ENCODE measurements around the gene RALGPS1.
A peak's percentile ranks its signal among the peaks of the same experiment; 100 is the strongest.

The RALGPS1 gene

DNA sequence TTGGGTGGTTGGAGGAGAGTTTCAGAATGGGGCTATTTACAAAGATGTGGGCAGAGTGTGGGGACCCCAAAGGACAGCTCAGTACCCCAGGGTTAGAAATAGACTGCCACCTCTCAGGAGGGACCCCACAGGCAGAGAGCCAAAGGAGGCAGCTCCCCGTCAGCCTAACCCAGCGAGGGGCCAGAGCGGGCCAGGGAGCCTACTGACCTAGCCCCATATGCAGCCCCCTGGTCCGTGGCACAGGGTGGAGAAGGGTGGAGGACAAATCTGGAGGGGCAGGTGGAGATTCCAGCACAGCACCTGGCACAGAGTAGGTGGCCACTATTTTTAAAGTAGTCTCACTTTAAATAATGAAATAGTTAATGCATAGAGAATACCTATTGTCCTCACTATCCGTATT, 275.0 kb downstream of the RALGPS1 start:
- no peak for DNase-seq (ENCODE audit: low read depth)

- no peak for DNase-seq (ENCODE audit: low read depth)
Measured at GRCh38 chr9:127192744-127193143, 278.2 kb downstream of the RALGPS1 start.

DNA sequence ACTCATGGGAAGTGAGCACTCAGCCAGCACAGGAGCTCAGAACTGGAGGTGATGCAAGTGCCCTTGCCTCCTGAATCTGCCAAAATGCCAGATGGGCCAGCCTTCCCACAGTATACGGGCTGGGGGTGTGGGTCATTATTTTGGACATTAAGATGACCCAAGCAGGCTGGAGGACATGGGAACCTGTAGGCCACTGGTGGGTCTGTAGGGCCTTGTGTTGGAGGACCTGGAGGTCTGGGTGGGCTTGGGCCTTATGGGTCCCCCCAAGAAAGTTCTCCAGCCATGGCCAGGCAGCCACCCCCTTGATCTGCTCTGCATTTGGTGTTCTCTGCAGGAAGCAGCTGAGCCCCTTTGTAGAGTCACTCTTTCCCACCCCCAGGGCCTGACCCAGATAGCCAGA, 278.9 kb downstream of the RALGPS1 start:
- DNase-seq (ENCODE audit: low read depth) = no peak

DNA sequence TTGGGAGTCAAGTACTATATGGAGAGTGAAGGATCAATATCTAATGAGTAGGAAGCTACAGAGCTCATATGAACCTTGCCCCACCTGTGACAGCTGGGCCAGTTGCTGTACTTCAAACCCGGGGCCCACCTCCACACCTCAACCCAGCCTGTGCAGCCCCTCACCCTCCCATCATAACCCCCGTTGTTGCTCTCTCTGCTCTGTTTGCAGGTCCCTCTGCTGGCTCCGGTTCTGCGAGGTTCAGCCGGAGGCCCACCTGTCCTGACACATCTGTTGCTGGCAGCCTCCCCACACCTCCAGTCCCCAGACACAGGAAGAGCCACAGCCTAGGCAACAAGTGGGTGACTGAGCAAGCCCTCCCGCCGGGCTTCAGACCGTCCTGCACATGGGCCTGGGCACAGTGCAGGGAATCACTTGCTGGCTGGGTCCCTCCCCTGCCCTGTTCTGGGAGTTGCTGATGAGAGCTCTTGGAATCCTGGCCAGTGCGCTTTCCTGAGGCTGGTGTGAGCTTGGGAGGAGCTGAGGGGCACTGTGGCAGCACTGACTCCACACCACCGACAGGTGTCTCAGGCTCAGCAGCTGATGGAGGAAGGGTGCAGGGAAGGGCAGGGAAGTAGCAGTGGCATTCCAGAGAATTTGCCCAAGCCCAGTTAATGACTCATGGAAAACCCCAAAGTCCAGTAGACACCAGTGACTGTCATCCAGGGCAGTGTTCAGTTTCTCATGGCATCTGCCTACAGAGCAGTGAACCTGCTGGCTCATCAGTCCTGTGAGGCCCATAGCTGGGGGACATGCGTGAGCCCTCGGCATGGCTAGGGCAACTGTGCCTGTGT, 280.5 kb downstream of the RALGPS1 start:
- DNase-seq (ENCODE audit: low read depth) = no peak

DNA sequence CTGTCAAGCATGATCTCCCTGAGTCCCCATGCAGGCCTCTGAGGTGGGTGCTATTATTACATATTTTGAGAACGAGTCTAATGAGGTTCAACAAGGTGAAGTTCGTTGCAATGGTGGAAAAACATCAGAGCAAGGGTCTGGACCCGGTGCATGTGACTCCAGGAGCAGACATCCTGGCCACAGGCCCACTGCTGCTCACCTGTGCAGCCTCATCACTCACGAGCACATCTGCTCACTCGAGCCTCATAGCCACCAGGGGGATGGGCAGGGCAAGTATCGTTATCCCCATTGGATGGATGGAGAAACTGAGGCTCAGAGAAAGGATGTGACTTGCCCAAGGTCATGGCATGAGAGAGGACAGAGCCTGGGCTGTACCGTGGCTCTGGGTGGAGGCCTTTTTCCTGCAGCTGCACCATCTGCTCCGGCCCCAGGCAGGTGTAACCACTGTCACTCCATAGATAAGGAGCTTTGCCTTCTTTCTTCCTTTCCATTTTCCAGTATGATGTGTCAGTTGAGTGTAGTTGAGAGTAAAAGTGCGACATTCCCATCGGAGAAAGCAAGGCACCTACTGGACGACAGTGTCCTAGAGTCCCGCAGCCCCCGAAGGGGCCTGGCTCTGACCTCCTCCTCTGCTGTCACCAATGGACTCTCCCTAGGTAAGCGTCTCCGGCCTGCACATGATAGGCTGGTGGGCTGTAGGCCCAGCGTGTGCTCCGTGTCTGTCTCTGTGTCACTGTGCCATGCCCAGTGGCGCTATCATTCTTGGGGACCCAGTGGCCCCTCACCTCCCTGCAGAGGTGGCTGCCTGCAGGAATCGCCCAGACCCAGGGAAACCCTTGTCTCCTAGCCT, 281.6 kb downstream of the RALGPS1 start:
- no peak for DNase-seq (ENCODE audit: low read depth)

DNA sequence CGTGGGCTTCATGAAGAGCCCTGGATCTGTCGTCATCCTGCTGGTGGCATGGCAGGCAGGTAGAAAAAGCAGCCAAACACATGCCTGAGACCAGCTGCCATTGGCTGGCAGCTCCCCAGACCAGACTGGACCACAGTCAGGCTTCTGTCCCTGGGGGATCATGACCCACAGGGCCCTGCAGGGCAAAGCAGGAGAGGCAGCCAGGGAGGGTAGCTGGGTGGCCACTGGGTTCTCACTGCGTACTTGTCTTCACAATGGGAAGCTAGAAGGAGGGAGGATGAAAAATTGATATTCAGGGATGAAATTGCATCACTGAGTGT, 282.2 kb downstream of the RALGPS1 start:
- DNase-seq (ENCODE audit: low read depth) = no peak

- no peak for DNase-seq (ENCODE audit: low read depth)
Measured at GRCh38 chr9:127197186-127197860, 282.7 kb downstream of the RALGPS1 start.

GRCh38 chr9:127197861-127198430, 283.4 kb downstream of the RALGPS1 start:
- DNase-seq (ENCODE audit: low read depth) = no peak

DNA sequence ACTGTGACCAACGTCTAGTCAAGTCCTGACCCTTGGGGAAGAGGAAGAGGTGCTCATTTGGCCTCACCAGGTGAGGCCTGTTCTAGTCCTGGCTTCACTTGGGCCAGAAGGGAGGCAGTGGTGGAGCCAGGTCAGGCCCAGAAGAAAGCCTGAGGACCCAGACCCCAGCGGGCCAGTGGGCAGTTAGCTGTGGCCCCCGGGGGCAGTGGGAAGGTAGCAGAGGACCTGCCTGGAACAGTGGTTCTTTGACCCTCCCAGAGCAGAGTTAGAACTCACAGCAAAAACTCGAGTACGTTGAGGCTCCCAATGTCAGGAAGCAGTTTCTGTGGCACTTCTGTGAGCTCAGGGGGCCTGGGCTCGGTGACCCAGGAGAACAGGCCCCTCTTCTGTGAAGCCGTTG, 284.0 kb downstream of the RALGPS1 start:
- DNase-seq (ENCODE audit: low read depth) = no peak

DNA sequence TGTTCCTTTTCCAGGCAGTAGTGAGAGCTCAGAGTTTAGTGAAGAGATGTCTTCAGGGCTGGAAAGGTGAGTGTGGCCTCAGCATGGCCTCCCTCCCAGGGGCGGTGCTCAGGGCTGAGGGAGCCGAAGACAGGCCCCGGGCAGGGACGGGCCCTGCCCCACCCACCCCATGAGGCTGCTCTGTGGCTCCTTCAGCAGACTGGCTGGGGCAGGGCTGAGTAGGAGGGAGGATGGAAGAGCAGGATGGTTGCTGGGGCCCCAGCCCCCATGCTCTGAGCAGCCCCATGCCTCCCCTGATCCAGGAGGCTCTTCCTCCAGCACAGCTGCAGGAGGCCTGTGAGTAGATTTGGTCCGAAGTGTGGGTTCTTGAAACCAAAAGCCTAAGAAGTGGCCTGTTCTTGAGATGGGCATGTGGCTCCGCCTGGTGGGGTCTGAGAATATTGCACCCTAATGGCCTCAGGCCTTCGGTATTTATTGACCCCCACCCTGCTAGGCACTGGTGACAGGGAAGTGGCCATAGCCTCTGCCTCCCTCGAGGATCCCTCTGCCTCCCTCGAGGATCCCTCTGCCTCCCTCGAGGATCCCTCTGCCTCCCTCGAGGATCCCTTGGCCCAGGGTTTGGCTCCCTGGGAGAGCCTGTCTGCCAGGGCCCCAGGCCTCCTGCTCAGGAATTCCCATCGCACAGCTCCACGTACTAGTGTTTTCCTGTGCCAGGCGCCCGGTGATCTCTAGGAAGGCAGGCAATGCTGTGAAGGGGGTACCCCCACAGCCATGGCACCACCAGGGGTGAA, 284.6 kb downstream of the RALGPS1 start:
- DNase-seq (ENCODE audit: low read depth) = peak; percentile 63

- DNase-seq (ENCODE audit: low read depth) = no peak
Measured at GRCh38 chr9:127200106-127200862, 285.7 kb downstream of the RALGPS1 start.

DNA sequence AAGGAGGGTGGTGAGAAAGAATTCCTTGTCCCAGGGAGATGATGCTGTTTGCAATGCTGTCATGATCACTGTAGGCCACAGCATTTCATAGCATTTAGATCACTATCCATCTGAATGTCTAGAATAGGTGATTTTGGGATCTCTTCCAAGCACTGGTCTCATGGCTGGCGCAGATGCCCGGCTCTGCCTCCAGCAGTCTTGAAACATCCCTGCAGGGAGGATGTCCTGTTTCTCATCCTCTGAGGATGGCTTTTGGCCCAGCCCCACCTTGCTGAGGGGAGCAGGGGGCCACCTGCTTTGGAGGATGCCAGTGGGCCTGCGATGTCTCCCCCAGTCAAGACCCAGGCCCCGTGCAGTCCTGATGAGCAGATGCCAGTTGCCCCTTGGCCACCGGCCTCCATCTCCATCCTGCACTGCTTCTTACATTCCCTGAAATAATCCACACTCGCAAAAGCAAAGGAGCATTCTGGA, 286.5 kb downstream of the RALGPS1 start:
- DNase-seq (ENCODE audit: low read depth) = no peak

GRCh38 chr9:127201731-127202130, 287.1 kb downstream of the RALGPS1 start:
- no peak for DNase-seq (ENCODE audit: low read depth)

DNA sequence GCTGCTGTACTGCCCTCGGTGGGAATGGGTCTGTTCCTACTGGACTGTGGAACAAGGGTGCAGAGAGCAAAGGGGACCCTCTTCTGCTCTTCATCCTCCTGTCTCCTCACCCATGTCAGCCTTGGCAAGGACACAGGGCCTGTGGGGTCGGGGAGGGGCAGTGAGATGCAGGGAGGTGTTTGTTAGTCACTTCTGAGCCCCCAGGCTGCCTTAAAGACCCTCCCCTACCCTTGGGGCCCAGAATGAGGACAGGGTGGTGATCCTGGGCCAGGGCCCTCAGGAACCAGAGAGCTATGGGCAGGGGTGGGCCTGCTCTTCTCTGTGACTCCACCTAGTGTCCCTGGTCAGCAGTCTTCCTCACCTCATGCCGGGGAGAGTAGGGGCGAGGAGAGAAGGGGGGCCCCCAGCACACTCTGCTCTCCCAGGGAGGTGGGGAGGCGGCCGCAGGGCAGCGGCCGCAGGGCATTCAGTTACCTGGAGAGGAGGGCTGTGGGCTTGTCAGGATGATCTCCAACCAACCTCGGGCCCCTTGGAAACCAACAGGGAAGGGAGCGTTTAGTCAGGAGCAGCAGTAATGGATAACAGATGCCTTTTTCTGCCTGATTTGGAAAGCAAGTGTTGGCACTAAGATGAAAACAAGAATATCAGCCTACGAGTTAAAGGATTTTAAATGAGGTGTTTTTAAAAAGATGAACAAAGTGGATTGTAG, 288.0 kb downstream of the RALGPS1 start:
- DNase-seq (ENCODE audit: low read depth) = no peak

- DNase-seq (ENCODE audit: low read depth) = no peak
Measured at GRCh38 chr9:127203681-127204327, 289.2 kb downstream of the RALGPS1 start.

GRCh38 chr9:127204771-127205470, 290.3 kb downstream of the RALGPS1 start:
- no peak for DNase-seq (ENCODE audit: low read depth)

DNA sequence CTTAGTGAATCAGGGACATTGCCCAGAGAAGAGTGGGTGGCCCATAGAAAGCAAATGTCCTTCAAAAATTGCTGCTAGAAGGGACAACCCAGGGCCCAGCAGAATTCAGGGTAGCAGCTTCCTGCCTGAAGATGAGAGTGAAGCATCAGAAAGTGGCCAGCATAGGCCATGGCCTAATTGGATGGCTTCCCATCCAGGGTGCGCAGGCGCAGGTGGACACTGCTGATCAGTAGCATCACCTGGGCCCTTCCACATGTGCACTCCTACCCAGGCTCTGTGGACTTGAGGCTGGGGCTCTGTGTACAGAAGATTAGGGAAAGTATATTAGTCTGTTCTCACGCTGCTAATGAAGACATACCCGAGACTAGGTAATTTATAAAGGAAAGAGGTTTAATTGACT, 291.4 kb downstream of the RALGPS1 start:
- DNase-seq (ENCODE audit: low read depth) = no peak

GRCh38 chr9:127206666-127207065, 292.1 kb downstream of the RALGPS1 start:
- no peak for DNase-seq (ENCODE audit: low read depth)

Measured in stimulated activated CD8-positive, alpha-beta memory T cell treated with anti-CD3 and anti-CD28 coated beads, Interleukin-4, amount 100 ng/mL, for 24 hours (primary cell).